Measurements from ENCODE around the gene AMH. TPM values are rescaled to one million over a fixed set of nuclear protein-coding genes. Genes with fewer than 3 reads are reported as not detected.

AMH gene
- total RNA-seq, 2 donors from 2014 or later, result 0.46 to 160 TPM

DNA sequence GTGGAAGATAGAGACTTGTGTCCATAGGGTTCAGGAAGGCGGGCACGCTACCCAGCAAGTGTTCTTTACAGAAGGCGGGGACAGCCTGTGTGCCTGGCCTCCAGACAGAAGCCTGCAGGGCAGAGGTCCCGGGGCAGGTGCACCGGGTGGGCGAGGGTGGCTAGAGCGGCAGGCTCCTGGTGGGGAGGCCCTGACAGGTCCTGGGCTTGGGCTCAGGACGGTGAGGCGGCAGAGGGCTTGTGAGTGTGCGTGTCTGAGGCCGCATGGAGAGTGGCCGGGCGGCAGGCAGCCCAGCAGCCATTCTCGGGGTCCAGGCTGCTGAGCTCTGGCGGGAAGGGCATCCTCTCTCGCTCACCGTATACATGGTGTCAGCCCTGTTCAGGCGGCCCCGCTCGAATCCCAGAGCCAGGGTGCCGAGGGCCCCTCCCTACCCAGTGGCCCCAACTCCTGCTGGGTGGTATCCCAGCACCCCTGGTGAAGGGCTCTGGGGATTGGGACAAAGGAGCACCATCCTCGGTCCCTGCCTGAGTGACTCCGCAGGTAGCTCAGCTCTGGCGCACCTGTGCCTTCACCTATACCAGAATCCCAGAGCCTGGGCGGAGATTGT lies 3.0 kb upstream of the AMH start:
- DNase-seq (ENCODE audit: low spot score), result no peak
- H3K36me3 ChIP-seq, result peaks cover 40 to 43% of the 10 kb centered on the region in 2 donors
- 88% methylated on average over 21 of the region's 25 CpGs for WGBS
- H3K27ac ChIP-seq, result no peak overlapping the region
- H3K4me3 ChIP-seq, result no peak overlapping the region
- no peaks in the 10 kb centered on the region for H3K9me3 ChIP-seq
- peaks cover 6% of the 10 kb centered on the region for H3K4me1 ChIP-seq (replicated peaks)
- intact Hi-C loops (cut with DNase I), result no loop called here
- no peak for TF ChIP-seq POLR2AphosphoS5 (IDR thresholded peaks at IDR 0.05)
- TF ChIP-seq POLR2A (IDR thresholded peaks at IDR 0.05), result no peak
- H3K27me3 ChIP-seq (replicated peaks; ENCODE audit: insufficient read depth), result no peaks in the 10 kb centered on the region

DNA sequence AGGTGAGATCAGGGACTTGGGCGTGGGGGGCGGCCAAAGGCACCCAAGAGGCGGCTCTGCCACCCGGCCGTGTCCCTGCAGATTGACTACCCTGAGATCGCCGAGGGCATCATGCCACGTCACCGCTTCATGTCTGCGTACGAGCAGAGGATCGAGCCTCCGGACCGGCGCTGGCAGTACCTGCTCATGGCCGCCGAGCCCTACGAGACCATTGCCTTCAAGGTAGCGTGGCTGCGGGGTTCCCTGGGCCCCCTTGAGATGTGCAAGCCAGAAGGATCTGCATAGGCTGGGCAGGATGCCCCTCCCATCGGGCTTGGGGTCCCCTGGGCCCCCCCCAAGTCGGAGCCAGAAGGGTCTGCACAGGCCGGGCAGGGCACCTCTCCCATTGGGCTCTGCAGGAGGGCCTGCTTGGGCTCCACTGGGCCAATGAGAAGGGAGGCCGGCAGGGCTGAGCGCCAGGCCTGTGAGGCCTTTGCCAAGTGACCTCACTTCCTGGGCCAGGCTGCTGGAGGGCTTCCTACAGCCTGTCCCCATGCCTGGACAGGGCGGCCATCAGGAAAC lies 2.2 kb upstream of the AMH start:
- 81% methylated on average over 20 of the region's 26 CpGs for WGBS
- peaks cover 40 to 43% of the 10 kb centered on the region in 2 donors for H3K36me3 ChIP-seq

DNA sequence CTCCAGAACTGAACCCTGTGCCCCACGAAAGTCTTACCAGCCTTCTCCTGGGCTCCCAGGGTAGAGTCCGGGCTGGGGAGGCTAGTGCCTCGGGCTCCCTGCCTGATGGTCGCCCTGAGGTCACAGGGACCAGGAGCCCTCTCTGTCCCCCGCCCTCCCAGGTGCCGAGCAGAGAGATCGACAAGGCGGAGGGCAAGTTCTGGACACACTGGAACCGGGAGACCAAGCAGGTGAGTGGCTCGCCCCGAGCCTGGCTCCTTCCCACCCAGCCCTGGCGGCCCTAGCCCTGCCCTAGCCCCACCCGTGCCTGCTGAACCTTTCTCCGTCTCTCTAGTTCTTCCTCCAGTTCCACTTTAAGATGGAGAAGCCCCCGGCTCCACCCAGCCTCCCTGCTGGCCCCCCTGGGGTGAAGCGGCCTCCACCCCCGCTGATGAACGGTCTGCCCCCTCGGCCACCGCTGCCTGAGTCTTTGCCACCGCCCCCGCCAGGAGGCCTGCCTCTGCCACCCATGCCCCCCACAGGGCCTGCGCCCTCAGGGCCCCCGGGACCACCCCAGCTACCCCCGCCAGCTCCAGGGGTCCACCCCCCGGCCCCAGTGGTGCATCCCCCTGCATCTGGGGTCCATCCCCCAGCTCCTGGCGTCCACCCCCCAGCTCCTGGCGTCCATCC lies 1.6 kb upstream of the AMH start:
- H3K4me1 ChIP-seq (replicated peaks), result no peaks in the 10 kb centered on the region
- peaks cover 40 to 43% of the 10 kb centered on the region in 2 donors for H3K36me3 ChIP-seq
- peaks cover 11% of the 10 kb centered on the region for H3K27me3 ChIP-seq (replicated peaks; ENCODE audit: insufficient read depth)
- no peak overlapping the region for H3K27ac ChIP-seq
- WGBS, result 87% methylated on average over 21 of the region's 28 CpGs
- no peaks in the 10 kb centered on the region for H3K9me3 ChIP-seq
- TF ChIP-seq POLR2A (IDR thresholded peaks at IDR 0.05) (no peak), POLR2AphosphoS5 (IDR thresholded peaks at IDR 0.05) (no peak)
- intact Hi-C loops (cut with DNase I), result no loop called here
- no peak for DNase-seq (ENCODE audit: low spot score)
- H3K4me3 ChIP-seq, result no peak overlapping the region

More for the DNA sequence above, 2.2 kb upstream of the AMH start:
- Histone ChIP-seq H3K27ac (no peak overlapping the region), H3K27me3 (replicated peaks; ENCODE audit: insufficient read depth) (peaks cover 4% of the 10 kb centered on the region), H3K4me3 (no peak overlapping the region), H3K4me1 (replicated peaks) (no peaks in the 10 kb centered on the region), H3K9me3 (no peaks in the 10 kb centered on the region)
- intact Hi-C loops (cut with DNase I), result no loop called here
- TF ChIP-seq POLR2AphosphoS5 (IDR thresholded peaks at IDR 0.05) (no peak), POLR2A (IDR thresholded peaks at IDR 0.05) (no peak)
- TF ChIP-seq, protein P1, sequence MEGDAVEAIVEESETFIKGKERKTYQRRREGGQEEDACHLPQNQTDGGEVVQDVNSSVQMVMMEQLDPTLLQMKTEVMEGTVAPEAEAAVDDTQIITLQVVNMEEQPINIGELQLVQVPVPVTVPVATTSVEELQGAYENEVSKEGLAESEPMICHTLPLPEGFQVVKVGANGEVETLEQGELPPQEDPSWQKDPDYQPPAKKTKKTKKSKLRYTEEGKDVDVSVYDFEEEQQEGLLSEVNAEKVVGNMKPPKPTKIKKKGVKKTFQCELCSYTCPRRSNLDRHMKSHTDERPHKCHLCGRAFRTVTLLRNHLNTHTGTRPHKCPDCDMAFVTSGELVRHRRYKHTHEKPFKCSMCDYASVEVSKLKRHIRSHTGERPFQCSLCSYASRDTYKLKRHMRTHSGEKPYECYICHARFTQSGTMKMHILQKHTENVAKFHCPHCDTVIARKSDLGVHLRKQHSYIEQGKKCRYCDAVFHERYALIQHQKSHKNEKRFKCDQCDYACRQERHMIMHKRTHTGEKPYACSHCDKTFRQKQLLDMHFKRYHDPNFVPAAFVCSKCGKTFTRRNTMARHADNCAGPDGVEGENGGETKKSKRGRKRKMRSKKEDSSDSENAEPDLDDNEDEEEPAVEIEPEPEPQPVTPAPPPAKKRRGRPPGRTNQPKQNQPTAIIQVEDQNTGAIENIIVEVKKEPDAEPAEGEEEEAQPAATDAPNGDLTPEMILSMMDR (IDR thresholded peaks at IDR 0.05), result no peak
- no peak for DNase-seq (ENCODE audit: low spot score)

DNA sequence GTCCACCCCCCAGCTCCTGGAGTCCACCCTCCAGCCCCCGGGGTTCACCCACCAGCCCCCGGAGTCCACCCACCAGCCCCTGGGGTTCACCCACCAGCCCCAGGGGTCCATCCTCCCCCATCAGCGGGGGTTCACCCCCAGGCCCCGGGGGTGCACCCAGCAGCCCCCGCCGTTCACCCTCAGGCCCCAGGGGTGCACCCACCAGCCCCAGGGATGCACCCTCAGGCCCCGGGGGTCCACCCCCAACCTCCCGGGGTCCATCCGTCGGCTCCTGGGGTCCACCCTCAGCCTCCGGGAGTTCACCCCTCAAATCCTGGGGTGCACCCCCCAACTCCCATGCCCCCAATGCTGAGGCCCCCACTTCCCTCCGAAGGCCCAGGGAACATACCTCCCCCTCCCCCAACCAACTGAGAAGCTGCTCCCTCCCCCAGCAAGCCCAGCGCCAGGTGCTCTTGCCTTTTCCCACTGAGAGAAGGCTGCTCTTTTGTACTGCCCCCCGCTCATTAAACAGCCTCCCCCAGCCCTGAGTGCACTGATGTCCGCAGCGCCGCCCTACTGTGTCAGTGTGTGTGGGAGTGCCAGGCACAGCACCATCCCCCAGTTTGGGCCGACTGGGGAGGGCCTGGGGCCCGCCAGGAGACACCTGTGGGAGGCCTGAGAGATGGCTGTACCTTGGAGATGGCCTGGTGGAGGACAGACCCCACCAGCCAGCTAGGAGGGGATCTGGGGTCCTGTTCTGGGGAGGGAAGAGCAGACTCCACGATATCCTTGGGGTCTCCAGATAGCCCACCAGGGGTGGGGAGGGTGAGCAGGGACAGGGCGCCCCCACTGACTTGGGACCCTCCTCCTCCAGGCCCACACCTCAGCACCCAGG lies 750 bp upstream of the AMH start:
- Histone ChIP-seq H3K9me3 (no peaks in the 10 kb centered on the region), H3K4me3 (no peak overlapping the region), H3K36me3 (peaks cover 38 to 43% of the 10 kb centered on the region in 2 donors), H3K4me1 (replicated peaks) (no peaks in the 10 kb centered on the region), H3K27me3 (replicated peaks; ENCODE audit: insufficient read depth) (peaks cover 14% of the 10 kb centered on the region), H3K27ac (no peak overlapping the region)
- 86% methylated on average over 21 of the region's 21 CpGs for WGBS
- TF ChIP-seq POLR2AphosphoS5 (IDR thresholded peaks at IDR 0.05) (no peak), POLR2A (IDR thresholded peaks at IDR 0.05) (no peak)
- TF ChIP-seq, protein P1 (IDR thresholded peaks at IDR 0.05), result no peak
- DNase-seq (ENCODE audit: low spot score), result no peak
- intact Hi-C loops (cut with DNase I), result no loop called here

DNA sequence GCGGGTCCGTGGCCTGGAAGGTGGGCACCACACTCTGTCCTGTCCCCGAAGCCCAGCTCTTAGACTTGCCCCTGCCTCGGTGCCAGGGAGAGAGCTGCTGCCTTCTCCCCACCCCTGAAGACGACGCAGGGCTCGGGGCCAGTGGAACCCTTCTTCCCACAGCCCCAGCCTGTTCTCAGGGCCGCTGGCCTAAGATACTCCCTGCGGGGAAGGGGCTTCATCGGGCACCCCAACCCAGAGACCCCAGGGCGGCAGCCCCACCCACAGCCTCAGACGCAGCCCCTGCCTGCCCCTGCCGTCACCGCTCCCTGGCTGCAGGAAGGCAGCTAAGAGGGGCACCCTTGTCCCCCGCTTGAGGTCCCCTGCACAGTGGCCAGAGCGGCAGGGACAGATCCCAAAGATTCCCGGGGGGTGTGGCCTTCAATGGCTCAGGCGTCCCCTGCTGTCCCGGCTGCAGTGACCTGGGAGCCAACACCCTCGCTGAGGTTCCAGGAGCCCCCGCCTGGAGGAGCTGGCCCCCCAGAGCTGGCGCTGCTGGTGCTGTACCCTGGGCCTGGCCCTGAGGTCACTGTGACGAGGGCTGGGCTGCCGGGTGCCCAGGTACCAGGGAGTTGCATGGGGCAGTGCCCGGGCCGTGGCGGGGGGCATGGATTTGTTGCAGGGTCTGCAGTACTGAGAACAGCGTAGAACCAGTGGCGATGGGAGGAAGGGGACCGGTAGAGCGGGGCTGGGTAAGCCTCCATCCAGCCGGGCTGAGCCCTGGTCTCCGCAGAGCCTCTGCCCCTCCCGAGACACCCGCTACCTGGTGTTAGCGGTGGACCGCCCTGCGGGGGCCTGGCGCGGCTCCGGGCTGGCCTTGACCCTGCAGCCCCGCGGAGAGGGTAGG lies 1.0 kb downstream of the AMH start:
- Histone ChIP-seq H3K36me3 (peaks cover 20 to 25% of the 10 kb centered on the region in 2 donors), H3K27me3 (replicated peaks; ENCODE audit: insufficient read depth) (peaks cover 14% of the 10 kb centered on the region), H3K4me1 (replicated peaks) (no peaks in the 10 kb centered on the region), H3K27ac (no peak overlapping the region), H3K4me3 (no peak overlapping the region), H3K9me3 (no peaks in the 10 kb centered on the region)
- TF ChIP-seq POLR2AphosphoS5 (IDR thresholded peaks at IDR 0.05) (no peak), POLR2A (IDR thresholded peaks at IDR 0.05) (no peak)
- TF ChIP-seq, protein P1 (IDR thresholded peaks at IDR 0.05), result no peak
- DNase-seq (ENCODE audit: low spot score), result no peak
- WGBS, result 46% methylated on average over 34 of the region's 43 CpGs
- intact Hi-C loops (cut with DNase I), result no loop called here
